Measurements from ENCODE around the gene MRNIP. TPM values are rescaled to one million over a fixed set of nuclear protein-coding genes. Genes with fewer than 3 reads are reported as not detected.

The MRNIP gene
- total and polyA plus RNA-seq, 2 of the 4 experiments (the other 2 are of a cell fraction), result 6.6 to 24.7 TPM

- Histone ChIP-seq H2BK120ac (ENCODE audit: low read depth, low read length) (no peak overlapping the region), H3K36me3 (ENCODE audit: control insufficient read depth, insufficient read depth, low read length) (peaks cover 80% of the 10 kb centered on the region), H3K4me2 (ENCODE audit: low read depth, low read length) (no peak overlapping the region), H2AK5ac (ENCODE audit: low read depth, low read length) (no peak overlapping the region), H3K27ac (ENCODE audit: insufficient read depth, low read length) (no peak overlapping the region), H3K4me3 (ENCODE audit: insufficient read depth, low read depth, low read length) (no peak overlapping the region), H3K23ac (ENCODE audit: low read depth, low read length) (no peak overlapping the region), H4K8ac (ENCODE audit: low read depth in 2 of 2, low read length in 2 of 2) (no peak overlapping the region), H4K5ac (ENCODE audit: low read depth, low read length) (no peak overlapping the region), H4K20me1 (ENCODE audit: insufficient read depth, low read length) (0 out of 2 replicates have a peak, but pooled peaks cover under 1% of the 10 kb centered on the region), H3K4ac (ENCODE audit: low read depth, low read length) (no peak overlapping the region), H3K9me1 (ENCODE audit: insufficient read depth, low read length) (0 out of 2 replicates have a peak, but pooled peaks cover 4% of the 10 kb centered on the region), H3K79me1 (ENCODE audit: low read depth in 1 of 2, low read length in 2 of 2) (peaks cover 7 to 9% of the 10 kb centered on the region in 2 experiments; a peak in 3 of 4 replicates), H3K9ac (ENCODE audit: low read depth, low read length) (no peak overlapping the region), H2BK20ac (ENCODE audit: low read depth, low read length) (no peak overlapping the region), H3K9me3 (ENCODE audit: control insufficient read depth, insufficient read depth, low read length) (no peaks in the 10 kb centered on the region), H3K14ac (replicated peaks; ENCODE audit: low read depth, low read length) (no peak overlapping the region), H4K91ac (ENCODE audit: insufficient read depth, low read depth, low read length) (no peak overlapping the region), H2BK15ac (ENCODE audit: low read depth, low read length) (no peak overlapping the region), H3K18ac (ENCODE audit: low read depth, low read length) (no peak overlapping the region), H3K56ac (ENCODE audit: extremely low read depth, insufficient read depth, low read length) (no peak overlapping the region), H3K27me3 (ENCODE audit: control insufficient read depth, insufficient read depth, low read length) (no peaks in the 10 kb centered on the region), H2AK9ac (replicated peaks; ENCODE audit: low read depth, low read length, poor library complexity) (no peak overlapping the region), H2BK5ac (ENCODE audit: low read depth, low read length, poor library complexity, severe bottlenecking) (no peak overlapping the region), H2AFZ (replicated peaks; ENCODE audit: low read length, poor library complexity) (no peak overlapping the region), H3K4me1 (ENCODE audit: control insufficient read depth, insufficient read depth, low read length) (no peaks in the 10 kb centered on the region)
- POLR2A ChIA-PET (ENCODE audit: unreplicated experiment), result no interaction called here
- no TSS peak for BruUV-seq (replicated peaks)
- 85% methylated on average over 11 of the region's 26 CpGs; no CpG with 5 or more reads in 1 of the 2 experiments for WGBS, 2 experiments (ENCODE audit: extremely low coverage in 2 of 2, insufficient read length in 1 of 2)
- in situ Hi-C loops (cut with MboI; ENCODE audit: low sequenced_read_pairs), result no loop called here
- DNase-seq (no peak), ATAC-seq (ENCODE audit: low read depth) (no peak)
- CTCF ChIA-PET, result no interaction called here
- intact Hi-C loops (cut with micrococcal nuclease), result no loop called here
- TF ChIP-seq BHLHE40 (IDR thresholded peaks at IDR 0.05; ENCODE audit: low read depth, low read length) (no peak), MAZ (IDR thresholded peaks at IDR 0.05; ENCODE audit: borderline replicate concordance, low read depth, low read length) (no peak)
- TF ChIP-seq, protein P1, sequence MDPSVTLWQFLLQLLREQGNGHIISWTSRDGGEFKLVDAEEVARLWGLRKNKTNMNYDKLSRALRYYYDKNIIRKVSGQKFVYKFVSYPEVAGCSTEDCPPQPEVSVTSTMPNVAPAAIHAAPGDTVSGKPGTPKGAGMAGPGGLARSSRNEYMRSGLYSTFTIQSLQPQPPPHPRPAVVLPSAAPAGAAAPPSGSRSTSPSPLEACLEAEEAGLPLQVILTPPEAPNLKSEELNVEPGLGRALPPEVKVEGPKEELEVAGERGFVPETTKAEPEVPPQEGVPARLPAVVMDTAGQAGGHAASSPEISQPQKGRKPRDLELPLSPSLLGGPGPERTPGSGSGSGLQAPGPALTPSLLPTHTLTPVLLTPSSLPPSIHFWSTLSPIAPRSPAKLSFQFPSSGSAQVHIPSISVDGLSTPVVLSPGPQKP (IDR thresholded peaks at IDR 0.05; ENCODE audit: borderline replicate concordance, low read depth, low read length), result no peak
- dilution Hi-C loops (cut with HindIII; ENCODE audit: low sequenced_read_pairs, unreplicated experiment), result no loop called here
These were observed 35.6 kb upstream of the MRNIP start for GRCh38 chr5:179893958-179894895.

Data from IMR-90 (cell line).